Left kidney (tissue), 8 donors: ENCODE results near the gene B4GALNT4. TPM values are rescaled to one million over a fixed set of nuclear protein-coding genes. Genes with fewer than 3 reads are reported as not detected.
"Not testable (repeated sequence)": the region's sequence is repeated elsewhere in the genome, so short reads cannot be mapped to it uniquely, and the experiment has no call there.

Source experiments
- DNase-seq: peaks from one replicate; pipeline ENCODE4 v3.0.0-alpha.2; 2013
- long read RNA-seq, 8 donors: transcript quantifications; one replicate each; lab custom pipeline, GENCODE V29; 2026
- polyA plus RNA-seq: library from polyadenylated mRNA; unstranded; fragments of 120-200 nt; gene quantifications from one replicate; pipeline ENCODE4 v1.2.1, GENCODE V29; 2013; ENCODE audit not compliant: insufficient read length

Gene B4GALNT4, protein sequence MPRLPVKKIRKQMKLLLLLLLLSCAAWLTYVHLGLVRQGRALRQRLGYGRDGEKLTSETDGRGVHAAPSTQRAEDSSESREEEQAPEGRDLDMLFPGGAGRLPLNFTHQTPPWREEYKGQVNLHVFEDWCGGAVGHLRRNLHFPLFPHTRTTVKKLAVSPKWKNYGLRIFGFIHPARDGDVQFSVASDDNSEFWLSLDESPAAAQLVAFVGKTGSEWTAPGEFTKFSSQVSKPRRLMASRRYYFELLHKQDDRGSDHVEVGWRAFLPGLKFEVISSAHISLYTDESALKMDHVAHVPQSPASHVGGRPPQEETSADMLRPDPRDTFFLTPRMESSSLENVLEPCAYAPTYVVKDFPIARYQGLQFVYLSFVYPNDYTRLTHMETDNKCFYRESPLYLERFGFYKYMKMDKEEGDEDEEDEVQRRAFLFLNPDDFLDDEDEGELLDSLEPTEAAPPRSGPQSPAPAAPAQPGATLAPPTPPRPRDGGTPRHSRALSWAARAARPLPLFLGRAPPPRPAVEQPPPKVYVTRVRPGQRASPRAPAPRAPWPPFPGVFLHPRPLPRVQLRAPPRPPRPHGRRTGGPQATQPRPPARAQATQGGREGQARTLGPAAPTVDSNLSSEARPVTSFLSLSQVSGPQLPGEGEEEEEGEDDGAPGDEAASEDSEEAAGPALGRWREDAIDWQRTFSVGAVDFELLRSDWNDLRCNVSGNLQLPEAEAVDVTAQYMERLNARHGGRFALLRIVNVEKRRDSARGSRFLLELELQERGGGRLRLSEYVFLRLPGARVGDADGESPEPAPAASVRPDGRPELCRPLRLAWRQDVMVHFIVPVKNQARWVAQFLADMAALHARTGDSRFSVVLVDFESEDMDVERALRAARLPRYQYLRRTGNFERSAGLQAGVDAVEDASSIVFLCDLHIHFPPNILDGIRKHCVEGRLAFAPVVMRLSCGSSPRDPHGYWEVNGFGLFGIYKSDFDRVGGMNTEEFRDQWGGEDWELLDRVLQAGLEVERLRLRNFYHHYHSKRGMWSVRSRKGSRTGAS
- 65.8 TPM for polyA plus RNA-seq
- long read RNA-seq, donor 1, partial matches to known transcripts, result 13 of 18 reads
- long read RNA-seq, donor 1, other reads (novel, unspliced or antisense), result 0 of 18 reads
- long read RNA-seq, donor 2, partial matches to known transcripts, result 0 of 2 reads
- long read RNA-seq, donor 2, other reads (novel, unspliced or antisense), result 0 of 2 reads
- long read RNA-seq, donor 3, partial matches to known transcripts, result 0 of 2 reads
- long read RNA-seq, donor 3, other reads (novel, unspliced or antisense), result 0 of 2 reads
- long read RNA-seq, donor 4, result 0 reads
- long read RNA-seq, donor 5, transcript B4GALNT4-201 (20 exons, 3,444 nt), result major isoform, 6 of 22 reads
- long read RNA-seq, donor 5, partial matches to known transcripts, result 15 of 22 reads
- long read RNA-seq, donor 5, other reads (novel, unspliced or antisense), result 0 of 22 reads
- long read RNA-seq, donor 6, transcript B4GALNT4-201 (20 exons, 3,444 nt), result major isoform, 7 of 16 reads
- long read RNA-seq, donor 6, partial matches to known transcripts, result 6 of 16 reads
- long read RNA-seq, donor 6, other reads (novel, unspliced or antisense), result 0 of 16 reads
- long read RNA-seq, donor 7, transcript B4GALNT4-201 (20 exons, 3,444 nt), result major isoform, 5 of 19 reads
- long read RNA-seq, donor 7, partial matches to known transcripts, result 12 of 19 reads
- long read RNA-seq, donor 7, other reads (novel, unspliced or antisense), result 0 of 19 reads
- long read RNA-seq, donor 8, partial matches to known transcripts, result 0 of 1 reads
- long read RNA-seq, donor 8, other reads (novel, unspliced or antisense), result 0 of 1 reads

DNA sequence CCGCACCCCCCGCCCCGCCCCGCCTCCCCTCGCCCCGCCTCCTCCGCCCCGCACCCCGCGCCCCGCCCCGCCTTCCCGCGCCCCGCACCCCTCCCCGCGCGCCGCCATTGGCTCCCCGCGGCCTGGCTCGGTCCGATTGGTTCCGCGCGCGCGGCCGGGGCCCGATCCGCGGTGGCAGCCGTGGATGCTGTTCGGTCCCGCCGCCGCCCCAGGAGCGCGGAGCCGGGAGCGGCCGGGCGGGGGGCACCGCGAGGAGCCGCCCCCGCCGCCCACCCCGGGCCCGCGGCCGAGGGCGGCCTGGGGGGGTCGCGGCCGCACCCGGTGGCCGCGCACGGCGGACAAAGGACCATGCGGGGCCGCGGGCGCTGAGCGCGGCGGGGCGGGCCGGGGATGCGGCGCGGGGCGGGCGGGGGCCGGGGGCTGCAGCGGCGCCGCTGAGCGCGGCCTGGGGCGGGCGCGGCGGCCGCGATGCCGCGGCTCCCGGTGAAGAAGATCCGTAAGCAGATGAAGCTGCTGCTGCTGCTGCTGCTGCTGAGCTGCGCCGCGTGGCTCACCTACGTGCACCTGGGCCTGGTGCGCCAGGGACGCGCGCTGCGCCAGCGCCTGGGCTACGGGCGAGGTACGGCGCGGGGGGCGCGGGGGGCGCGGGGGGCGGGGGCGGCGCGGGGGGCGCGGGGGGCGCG, at the start of gene B4GALNT4:
B4GALNT4 (plus strand) TSS at position 164 of the 683 bp plus-strand sequence; CDS start at position 469, 305 bp downstream.
- DNase-seq, result no peak

DNA sequence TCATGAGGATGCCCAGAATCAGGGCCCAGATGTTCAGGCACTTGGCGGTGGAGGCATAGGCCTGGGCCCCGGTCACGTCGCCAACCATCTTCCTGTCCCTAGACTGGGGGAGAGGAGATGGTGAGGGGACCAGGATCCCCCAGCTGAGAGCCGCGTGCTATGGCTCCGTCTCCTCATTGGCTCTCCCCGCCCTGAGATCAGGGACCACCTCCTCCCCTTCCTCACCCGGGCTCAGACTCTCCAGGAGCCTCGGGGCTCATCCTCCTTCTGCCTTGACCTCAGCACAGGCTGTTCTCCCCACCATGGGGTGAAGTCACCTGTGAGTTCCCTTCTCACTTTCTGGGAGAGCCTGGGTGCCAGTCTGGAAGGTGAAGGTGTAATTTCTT, 49.4 kb upstream of the B4GALNT4 start:
- DNase-seq, result not testable (repeated sequence)

DNA sequence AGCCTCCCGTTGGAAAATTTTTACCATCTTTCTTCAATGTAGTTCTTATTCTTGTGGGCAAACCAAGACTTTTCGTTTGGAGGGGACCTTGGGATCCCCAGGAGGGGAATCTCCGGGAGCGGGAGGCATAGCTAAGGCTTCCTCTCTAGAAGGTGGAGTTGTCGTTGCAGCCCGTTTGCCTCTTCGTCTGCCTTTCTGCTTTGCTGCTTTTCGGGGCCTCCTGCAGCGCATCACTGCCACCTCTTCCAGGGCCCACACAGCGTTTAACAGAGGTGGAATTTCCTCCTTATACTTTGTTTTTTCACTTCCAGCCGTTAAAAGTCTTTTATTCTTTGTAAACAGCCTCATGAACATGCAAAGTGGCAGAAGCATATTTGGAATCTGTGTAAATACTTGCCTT, 45.1 kb upstream of the B4GALNT4 start:
- no peak for DNase-seq

DNA sequence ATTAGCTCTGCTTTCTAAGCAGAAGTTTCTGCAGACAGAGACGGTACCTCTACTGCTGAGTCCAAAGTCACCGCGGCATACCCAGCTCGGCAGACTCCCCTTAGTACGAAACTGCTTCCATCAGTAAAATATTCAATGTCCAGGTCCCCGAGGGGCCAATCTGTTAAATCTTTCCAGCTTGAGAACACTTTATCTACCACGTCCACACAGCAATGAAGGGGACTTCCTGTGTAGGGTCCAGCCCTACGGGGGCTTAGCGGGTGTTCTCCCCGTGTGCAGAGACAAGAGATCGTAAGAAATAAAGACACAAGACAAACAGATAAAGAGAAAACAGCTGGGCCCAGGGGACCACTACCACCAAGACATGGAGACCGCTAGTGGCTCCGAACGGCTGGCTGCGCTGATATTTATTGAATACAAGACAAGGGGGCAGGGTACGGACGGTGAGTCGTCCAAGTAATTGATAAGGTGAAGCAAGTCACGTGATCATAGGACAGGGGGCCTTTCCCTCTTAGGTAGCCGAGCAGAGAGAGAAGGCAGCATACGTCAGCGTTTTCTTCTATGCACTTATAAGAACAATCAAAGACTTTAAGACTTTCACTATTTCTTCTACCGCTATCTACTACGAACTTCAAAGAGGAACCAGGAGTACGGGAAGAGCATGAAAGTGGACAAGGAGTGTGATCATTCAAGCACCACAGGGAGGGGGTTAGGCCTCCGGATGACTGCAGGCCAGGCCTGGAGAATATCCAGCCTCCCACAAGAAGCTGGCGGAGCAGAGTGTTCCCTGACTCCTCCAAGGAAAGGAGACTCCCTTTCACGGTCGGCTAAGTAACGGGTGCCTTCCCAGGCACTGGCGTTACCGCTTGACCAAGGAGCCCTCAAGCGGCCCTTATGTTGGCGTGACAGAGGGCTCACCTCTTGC, 44.4 kb upstream of the B4GALNT4 start:
- DNase-seq, result not testable (repeated sequence)

DNA sequence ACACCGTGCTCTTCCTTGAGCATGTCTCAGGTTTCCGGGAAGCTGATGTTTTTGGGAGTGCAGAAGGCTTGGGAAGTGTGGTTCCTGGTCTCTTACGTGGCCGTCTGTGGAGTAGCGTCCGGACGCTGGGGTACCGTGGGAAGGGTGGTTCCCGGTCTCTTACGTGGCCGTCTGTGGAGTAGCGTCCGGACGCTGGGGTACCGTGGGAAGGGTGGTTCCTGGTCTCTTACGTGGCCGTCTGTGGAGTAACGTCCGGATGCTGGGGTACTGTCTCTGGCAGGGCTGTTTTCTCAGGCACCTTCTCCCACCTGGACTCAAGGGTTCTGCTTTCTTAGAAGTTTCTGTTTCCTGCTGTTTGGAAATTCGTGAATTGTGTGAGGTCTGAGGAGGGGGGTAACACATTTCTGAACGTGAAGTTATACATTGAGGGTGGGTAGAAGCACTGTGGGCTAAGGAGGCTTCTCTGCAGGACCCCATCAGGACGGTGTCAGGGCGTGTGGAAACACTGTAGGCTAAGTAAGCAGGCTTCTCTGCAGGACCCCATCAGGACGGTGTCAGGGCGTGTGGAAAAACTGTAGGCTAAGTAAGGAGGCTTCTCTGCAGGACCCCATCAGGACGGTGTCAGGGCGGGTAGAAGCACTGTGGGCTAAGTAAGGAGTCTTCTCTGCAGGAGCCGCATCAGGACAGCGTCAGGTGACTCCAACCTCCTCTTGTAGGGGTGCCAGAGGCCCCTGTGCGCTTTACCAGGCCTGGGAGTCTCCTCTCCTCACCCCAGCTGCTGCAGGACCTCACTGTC, 43.3 kb upstream of the B4GALNT4 start:
- no peak for DNase-seq

DNA sequence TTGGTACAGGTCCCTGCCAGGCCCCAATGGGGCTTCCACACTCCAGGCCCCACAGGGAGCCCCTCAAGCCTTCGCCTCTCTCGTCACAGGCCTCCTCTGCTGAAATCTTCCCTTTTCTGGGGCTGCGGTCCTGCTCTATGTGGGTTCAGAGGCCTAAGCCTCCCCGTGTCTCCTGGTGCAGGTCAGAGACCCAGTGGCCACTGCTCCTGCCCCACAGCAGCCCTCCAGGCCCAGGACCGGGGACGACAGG, 42.8 kb upstream of the B4GALNT4 start:
- no peak for DNase-seq

DNA sequence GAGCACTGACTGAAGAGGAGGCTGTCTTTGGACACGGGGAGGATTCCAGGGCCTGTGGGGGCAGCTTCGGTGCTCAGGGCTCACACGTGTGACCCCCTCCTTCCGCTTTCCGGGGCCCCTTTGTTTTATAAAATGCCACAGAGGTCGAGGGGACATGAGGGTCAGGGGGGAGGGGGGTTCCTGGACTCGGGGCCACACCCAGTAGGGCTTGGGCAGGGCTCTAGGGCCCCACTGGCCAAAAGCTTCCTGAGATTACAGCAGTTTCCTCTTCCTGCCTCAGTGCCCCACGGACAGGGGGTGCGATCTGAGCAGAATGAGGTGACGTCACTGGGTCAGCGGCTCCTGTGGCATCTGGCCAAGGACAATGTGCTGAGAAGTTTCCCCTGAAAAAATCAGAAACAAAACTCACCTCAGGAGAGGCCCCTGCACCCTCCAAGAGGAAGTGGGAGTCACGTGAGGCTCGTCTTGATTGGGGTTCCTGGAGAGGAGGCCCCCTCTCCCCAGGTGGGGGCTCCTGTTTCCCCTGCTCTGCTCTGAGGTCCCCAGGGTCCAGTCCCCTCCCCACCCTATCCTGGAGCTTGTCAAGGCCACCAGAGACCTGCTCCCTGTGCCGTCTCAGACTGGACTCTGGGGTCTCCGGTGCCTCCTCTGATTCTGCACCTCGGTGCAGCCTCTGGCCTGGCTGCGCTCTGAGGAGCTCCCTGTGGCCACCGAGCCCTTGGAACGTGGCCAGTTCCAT, 42.3 kb upstream of the B4GALNT4 start:
- no peak for DNase-seq

DNA sequence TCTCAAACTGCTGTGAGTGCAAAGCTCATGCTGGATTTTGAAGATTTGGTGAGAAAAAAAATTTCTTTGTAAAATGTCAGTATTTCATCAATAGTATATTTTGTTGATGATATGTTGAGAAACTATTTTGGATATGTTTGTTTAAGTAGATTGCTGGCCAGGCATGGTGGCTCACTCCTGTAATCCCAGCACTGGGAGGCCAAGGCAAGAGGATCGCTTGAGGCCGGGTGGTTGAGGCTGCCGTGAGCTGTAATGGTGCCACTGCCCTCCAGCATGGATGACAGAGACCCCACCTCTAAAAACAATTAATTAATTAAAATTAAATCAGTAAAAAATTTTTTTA, 41.7 kb upstream of the B4GALNT4 start:
- no peak for DNase-seq

DNA sequence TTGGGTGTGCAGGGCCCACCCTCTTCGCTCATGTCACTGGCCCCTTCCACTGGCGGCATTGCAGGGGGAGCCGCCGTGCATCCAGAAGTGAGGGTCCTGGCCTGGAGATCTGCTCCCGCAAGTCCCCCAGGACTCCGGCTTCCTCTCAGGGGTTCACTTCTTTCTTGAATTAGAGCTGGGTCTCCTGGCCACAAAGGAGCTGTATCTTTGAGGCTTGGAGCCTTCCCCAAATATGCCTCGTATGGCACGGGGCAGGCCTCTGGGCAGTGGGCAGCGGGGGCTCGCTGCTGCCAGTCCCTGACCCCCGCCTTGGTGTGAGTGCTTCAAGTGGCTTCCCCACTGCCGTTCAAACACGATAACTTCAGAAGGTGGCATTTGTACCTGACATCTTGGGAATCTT, 41.3 kb upstream of the B4GALNT4 start:
- DNase-seq, result no peak

DNA sequence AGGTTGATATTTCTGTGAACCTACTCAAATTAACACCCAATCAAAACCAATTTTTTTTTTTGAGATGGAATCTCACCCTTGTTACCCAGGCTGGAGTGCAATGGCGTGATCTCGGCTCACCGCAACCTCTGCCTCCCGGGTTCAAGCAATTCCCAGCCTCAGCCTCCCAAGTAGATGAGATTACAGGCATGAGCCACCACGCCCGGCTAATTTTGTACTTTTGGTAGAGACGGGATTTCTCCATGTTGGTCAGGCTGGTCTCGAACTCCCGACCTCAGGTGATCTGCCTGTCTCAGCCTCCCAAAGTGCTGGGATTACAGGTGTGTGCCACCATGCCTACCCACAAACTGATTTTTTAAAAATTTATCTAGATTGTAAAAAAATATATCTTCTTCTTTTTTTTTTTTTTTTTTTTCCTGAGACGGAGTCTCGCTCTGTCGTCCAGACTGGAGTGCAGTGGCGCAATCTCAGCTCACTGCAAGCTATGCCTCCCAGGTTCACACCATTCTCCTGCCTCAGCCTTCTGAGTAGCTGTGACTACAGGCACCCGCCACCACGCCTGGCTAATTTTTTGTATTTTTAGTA, 40.7 kb upstream of the B4GALNT4 start:
- not testable (repeated sequence) for DNase-seq

DNA sequence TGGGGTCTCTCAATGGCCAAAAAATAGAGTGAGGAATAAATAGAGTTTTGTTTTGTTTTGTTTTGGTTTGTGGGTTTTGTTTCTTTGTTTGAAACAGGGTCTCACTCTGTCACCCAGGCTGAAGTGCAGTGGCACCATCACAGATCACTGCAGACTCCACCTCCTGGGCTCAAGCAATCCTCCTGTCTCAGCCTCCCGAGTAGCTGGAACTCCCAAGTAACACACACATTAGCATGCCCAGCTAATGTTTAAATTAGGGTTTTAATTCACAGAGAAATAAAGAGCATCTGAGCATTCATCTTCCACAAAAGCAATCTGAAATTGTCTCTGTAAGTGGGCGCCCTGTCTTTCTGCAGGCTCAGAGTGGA, 39.4 kb upstream of the B4GALNT4 start:
- no peak for DNase-seq

DNA sequence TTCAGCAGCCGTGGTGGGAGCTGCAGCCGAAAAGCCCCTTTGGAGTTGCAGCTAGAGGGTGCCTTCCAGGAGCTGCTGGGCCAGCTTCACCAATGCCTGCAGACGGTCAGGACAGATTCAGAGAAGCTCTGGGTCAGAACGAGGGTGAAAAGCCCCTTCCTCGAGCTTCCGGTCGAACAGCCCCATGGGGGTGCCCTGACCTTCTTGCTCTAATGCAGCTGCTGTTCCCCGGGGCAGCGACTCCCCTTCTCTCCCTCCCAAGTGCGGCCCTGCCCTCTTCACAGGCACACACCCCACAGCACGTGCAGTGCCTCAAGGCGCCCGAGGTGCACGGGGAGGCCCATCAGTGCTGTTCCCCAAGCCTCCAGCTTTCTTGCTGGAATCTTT, 39.0 kb upstream of the B4GALNT4 start:
- DNase-seq, result no peak

DNA sequence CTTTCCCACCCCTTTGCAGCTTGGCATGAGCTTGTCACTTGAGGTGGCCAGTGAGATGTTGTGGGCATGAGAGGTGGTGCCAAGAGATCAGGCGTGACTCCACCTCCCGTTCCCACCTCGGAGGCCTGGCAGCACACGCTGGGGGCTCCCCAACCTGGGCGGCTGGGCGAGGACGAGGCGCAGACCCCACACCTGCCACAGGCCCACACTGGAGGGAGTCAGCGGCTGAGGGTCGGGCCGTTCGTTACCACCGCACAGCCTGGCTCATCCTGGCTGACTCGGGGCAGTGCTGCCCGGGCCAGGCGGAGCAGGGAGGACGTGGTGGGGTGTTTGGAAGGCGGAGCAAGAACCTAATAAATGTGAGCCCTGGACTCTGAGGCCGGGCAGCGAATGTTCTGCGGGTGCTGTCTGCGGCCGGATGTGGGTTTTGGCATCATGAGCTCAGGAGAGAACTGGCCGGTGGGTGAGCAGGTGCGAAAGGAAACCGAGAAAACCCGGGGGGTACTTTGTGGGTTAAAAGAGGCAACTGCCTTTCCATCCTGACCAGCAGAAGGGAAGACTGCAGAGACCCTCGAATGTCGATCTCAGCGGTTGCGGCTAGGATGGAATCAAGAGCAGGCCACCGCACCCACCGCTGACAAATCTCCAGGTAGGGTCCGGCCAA, 38.5 kb upstream of the B4GALNT4 start:
- DNase-seq, result no peak

DNA sequence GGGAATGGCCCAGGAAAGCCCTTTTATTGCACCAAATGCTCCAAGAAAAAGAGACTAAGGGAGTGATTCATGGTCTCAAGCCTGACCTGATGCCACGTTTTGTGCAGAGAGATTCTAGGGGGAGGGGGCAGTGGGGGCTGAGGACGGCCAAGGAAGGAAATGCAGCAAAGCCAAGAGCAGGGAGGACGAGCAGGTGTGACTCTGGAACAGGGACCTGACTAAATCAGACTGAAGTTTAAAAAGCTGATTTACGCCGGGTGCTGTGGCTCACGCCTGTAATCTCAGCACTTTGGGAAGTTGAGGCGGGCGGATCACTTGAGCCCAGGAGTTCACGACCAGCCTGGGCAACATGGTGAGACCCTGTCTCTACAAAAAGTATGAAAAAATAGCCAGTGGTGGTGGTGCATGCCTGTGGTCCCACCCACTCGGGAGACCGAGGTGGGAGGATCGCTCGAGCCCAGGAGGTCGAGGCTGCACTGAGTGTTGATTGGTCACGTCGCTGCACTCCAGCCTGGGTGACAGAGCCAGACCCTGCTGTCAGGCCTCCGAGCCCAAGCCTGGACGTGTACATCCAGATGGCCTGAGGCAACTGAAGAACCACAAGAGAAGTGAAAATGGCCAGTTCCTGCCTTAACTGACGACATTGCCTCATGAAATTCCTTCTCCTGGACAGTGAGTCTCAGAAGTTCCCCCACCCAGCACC, 37.8 kb upstream of the B4GALNT4 start:
- DNase-seq, result no peak

DNA sequence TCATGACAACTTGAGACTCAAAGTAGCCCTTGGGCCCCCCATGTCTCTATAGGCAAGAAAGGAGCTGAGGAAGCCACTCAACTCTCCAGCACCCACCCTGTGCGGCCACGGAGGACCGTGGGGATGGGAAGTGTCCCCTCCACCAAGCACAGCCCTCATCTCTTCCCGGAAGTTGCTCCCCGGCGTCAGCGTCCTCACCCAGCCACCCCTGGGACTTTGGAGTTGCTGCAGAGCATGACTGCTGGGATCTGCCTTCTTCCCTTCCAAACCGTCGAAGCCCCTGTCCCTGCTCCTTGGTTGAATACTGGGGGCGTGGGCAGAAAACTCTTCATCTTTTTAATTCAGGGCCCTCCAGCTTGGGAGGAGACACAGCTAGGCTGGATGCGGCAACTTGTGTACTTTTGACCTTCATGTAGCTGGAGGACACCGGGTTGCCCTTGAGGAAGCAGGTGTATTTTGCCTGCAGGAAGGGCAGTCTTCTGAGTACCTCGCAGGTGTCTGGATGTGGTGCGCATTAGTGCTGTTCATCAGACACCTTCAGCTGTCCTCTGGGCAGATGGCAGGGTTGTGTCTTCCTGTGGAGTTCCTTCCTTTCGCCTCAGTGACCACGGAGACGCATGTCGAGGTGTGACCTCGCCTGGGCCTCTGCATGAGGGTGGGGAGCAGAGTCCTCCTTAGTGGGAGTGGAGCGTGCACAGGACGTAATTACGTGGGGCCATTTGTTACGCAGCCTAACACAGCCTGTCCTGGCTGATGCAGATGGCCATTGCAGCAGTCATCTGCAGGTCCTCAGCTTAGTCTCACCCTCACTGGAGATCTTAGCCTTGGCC, 36.4 kb upstream of the B4GALNT4 start:
- DNase-seq, result no peak
